GM12801 (cell line): ENCODE measurements around the gene ADPRHL1.

ENCODE experiments used
- CTCF ChIP-seq: IDR thresholded peaks from one replicate; pipeline ENCODE4 v1.5.1; 2011; ENCODE audit warnings: control low read depth; ENCODE audit not compliant: insufficient read length; ENCODE audit errors: extremely low read depth

ADPRHL1 gene

GRCh38 chr13:113403255-113404104 is 49.8 kb downstream of the ADPRHL1 start:
- no peak for TF ChIP-seq CTCF

GRCh38 chr13:113402471-113403254 is 50.6 kb downstream of the ADPRHL1 start:
- TF ChIP-seq CTCF = no peak

- no peak for TF ChIP-seq CTCF
These were observed 51.6 kb downstream of the ADPRHL1 start for GRCh38 chr13:113401452-113402415.

GRCh38 chr13:113400621-113401451 is 52.5 kb downstream of the ADPRHL1 start:
- TF ChIP-seq CTCF = no peak

- no peak for TF ChIP-seq CTCF
These were observed 53.5 kb downstream of the ADPRHL1 start for GRCh38 chr13:113399755-113400149.

GRCh38 chr13:113398963-113399754 is 54.1 kb downstream of the ADPRHL1 start:
- no peak for TF ChIP-seq CTCF
